Activated gamma-delta T cell (primary cell): ENCODE measurements around the gene NXPH4.

ENCODE experiments used
- DNase-seq: peaks from one replicate; lab custom pipeline; 2025; lab: John Stamatoyannopoulos, UW

Gene NXPH4

GRCh38 chr12:57242691-57243454 lies 26.3 kb downstream of the NXPH4 start:
- peak; percentile 30 for DNase-seq

GRCh38 chr12:57243521-57244311 lies 27.1 kb downstream of the NXPH4 start:
- DNase-seq, result no peak

- no peak for DNase-seq
These were observed 27.7 kb downstream of the NXPH4 start for GRCh38 chr12:57244312-57244696.

DNA sequence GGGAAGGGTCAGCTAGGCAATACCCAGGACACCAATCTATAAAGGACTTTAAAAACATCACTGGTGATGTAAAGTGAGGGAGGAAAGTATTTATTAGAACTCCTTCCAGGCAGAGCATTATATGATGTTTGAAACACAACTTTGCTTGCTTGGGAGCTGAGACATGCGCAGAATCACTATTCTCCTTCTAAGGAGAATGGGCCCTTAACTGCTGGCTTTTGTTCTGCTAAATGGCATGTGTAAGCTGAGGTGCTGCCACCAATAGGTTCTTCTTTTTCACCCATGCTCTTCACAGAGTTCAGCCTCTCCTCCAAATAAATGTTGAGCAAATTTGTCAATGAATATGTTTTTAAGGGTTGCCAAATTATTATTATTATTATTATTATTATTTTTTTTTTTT lies 30.4 kb downstream of the NXPH4 start:
- no peak for DNase-seq

- DNase-seq, result no peak
These were observed 32.5 kb downstream of the NXPH4 start for GRCh38 chr12:57248934-57249742.

- DNase-seq, result no peak
These were observed 33.9 kb downstream of the NXPH4 start for GRCh38 chr12:57250541-57250940.

DNA sequence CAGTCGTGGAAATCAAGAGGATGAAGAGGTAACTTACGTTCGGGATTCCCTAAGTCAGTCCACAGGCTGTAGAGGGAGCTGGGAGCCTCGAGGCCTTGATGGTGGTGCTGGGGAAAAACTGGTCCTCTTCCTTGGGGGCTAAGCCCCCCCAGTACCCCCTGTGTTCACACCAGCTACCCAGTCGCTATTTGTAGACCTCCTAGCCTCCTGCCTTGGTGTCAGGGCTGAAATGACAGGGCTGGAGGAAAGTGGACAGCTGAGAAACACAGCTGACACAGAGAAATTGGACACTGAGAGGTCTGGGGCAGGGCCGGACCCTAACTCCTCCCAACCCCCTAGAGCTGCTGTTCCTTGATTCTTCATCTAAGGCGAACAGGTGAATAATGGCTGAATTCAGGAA lies 34.4 kb downstream of the NXPH4 start, which contains the start of gene STAC3:
Gene STAC3 (minus strand): TSS at position 232 of the 400 bp plus-strand sequence. CDS start 1,551 bp downstream, outside the sequence.
- no peak for DNase-seq

DNA sequence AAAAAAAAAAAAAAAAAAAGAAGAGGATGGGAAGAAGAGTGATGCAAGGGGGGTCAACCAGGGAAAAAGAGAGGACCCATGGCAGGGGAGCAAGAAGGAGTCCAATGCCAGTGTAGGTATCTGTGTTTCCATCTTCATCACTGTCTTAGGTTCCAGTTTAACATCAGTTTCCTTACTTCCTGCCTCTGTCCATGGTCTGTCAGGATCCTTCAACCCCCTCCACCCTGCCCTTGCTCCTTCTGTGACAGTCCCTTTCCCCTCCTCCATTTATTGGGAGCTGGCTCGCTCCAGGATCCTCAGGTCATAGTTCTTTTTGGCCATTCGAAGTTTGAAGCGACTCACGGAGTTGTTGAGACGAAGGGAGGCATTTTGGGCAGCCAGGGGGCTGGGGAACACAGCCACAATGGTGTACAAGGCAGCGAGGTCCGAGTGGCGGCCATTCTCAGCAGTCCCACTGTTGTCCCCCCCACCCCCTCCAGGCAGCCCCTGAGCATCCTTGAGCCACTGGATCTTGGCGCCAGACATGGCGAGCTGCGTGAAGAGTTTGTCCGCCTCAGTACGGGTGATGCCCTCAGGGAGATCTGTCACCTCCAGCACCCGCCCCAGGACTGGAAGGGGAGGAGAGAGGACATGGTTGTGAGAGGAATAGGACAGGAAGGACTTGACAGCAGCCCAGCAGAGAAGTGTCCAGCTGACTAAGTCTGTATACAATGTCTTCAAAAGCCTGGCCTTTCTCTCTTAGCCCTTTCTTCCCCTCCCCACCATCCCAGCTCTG lies 38.1 kb downstream of the NXPH4 start:
- DNase-seq, result no peak

DNA sequence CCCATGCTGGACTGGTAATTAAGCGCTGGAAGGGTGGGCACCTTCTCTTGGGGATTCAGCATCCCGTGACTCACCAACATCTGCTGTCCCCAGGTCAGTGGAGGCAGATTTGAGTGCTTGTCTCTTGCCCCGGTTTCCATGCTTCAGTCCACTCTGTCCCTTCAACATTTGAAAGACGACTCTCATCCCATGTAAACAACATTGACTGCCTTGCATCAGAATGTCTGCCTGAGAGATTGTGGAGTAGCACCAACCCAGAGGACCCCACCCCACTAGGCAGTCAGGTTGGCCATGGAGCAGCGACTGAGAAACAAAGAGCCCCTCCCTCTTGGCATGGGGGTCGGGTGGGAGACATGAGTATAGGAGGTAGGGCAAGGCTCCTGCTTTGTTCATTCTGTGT lies 39.3 kb downstream of the NXPH4 start:
- no peak for DNase-seq

- DNase-seq, result no peak
These were observed 42.7 kb downstream of the NXPH4 start for GRCh38 chr12:57258977-57259970.

DNA sequence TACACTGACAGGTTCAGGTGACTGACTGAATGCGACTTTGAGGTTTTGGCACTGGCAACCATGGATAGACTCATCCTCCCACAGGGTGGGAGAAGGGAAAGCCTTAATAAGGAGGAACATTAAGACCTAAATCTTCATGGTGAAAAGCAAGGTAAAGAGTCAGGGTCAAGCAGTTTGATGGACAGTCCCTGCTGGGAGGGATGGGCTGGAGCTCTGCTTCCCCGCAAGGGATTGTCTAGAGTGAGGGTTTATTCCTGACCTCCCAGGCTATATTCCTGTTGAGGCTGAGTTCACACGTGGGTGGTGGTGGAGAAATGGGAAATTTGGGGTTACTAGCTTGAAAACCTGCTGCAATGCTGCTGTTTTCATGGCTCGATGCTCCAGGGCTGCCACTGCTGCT lies 43.8 kb downstream of the NXPH4 start:
- no peak for DNase-seq

DNA sequence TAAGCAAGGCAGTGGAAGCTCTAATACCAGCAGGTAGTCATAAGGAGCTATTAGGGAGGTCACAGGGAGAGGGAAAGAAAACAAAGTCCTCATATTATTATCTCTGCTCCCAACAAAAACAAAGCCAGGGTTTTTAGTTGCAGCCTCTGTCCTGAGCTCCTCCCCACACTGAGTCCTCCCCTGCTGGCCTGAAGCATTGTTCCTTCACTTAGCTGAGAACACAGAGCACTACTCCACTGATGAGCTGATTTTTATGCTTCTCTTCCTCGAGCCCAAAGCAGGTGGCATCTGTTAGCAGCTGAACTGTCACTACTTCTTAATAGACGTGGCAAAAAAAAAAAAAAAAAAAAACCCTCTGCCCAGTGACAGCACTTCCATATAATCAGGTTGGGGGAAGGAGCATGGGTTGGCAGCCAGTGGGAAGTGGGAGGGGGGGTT lies 44.9 kb downstream of the NXPH4 start:
- no peak for DNase-seq

- no peak for DNase-seq
These were observed 45.7 kb downstream of the NXPH4 start for GRCh38 chr12:57262126-57262822.

DNA sequence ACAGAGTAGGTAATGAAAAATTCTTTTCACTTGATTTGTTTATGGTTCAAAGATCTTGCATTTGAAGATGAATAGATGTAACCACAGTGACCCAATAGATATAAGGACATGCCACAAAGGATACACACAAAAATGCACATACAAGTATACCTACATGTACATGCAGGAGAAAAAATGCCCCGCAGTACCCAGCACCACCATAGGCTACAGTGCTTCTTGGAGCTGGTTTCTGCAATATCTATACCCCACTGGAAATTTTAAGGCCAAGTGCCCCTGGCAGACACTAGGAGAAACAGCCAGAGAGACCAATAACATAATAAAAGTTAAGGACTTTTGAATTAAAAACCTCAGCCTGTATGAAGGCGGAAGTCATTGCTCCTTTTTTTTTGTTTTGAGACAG lies 46.5 kb downstream of the NXPH4 start:
- no peak for DNase-seq

DNA sequence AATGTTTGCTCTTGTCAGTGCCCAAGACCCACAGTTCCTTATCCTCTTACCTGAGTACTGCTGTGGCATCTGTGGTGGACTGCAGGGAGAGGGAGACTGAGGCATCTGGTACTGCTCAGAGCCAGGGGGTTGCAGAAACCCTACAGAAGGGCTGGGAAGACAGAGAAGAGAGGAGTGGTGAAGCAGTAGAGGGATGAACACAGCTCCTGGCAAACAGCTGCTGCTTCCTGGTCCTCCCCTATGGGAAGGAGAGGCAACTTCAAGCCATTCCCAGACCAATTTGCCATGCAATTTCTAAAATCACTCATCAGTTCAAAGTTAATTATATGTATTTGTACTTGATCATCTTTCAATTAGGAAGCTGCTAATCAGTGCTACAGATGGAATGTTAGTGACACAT lies 50.1 kb downstream of the NXPH4 start:
- DNase-seq, result no peak

- no peak for DNase-seq
These were observed 51.7 kb downstream of the NXPH4 start for GRCh38 chr12:57268264-57268663.

GRCh38 chr12:57270966-57271470 lies 54.4 kb downstream of the NXPH4 start:
- no peak for DNase-seq

- no peak for DNase-seq
These were observed 56.0 kb downstream of the NXPH4 start for GRCh38 chr12:57272337-57273151.

- DNase-seq, result no peak
These were observed 56.9 kb downstream of the NXPH4 start for GRCh38 chr12:57273516-57273915.
